ENCODE results near the gene SHROOM3.
"Not testable (repeated sequence)": the region's sequence is repeated elsewhere in the genome, so short reads cannot be mapped to it uniquely, and the experiment has no call there.

Gene SHROOM3

DNA sequence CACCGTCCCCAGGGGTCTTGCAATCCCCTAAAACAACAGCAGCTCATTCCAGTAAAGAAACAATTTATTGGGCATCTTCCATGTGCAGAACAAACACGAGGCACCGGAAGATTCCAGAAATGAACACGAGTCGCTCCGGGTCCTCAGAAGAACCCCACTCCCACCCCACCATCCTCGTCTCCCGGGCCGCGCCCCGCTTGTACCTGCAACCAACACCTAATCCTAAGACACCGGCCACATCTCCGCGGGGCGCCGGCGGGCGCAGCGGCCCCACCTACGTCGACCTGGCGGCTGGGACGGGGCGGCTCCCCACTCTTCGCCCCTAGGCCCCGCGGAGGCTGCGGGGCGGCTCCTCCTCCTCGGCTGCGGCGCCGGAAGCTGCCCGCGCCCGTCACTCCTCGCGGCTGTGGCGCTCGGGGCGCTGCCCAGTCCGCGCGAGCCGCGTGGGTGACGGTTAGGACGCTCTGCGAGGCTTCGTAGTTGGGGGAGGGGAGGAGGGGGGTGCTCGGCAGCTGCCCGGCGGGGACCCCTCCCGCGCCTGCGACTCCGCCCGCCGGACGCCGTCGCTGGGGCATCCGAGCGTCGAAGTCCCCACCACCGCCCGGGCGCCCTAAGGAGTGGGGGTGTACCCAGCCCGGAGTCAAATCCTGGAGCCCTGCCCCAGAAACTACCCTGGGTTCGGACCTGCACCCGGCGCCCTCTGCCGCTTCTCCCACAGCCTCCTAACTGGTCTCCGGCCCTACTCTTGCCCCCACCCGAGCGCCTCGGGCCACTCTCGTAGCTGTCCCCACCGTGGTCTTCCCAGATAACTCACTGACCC lies 14.1 kb upstream of the SHROOM3 start, which contains the start of gene CCDC158:
TSS of gene CCDC158 (minus strand) at position 380 of the 820 bp plus-strand sequence. CDS start 17,934 bp downstream, outside the sequence.
- Histone ChIP-seq H3K4me3 (ENCODE audit: low read length in 2 of 2) (peak within 1 kb of the TSS; percentile 52 to 56), H3K36me3 (ENCODE audit: control insufficient read depth in 2 of 2, insufficient read depth in 2 of 2, low read length in 2 of 2) (no peaks in the 10 kb centered on the region), H3K9ac (ENCODE audit: low read depth in 1 of 2, low read length in 2 of 2) (peak within 1 kb of the TSS; percentile 14 to 59), H3K27ac (ENCODE audit: low read depth in 2 of 2, low read length in 2 of 2) (no peak within 1 kb of the TSS), H3K4me1 (ENCODE audit: control insufficient read depth in 2 of 2, insufficient read depth in 2 of 2, low read length in 2 of 2) (peaks cover 0 to 6% of the 10 kb centered on the region in 2 donors), H3K9me3 (ENCODE audit: control insufficient read depth in 2 of 2, low read length in 2 of 2) (no peaks in the 10 kb centered on the region), H3K27me3 (ENCODE audit: control insufficient read depth in 2 of 2, insufficient read depth in 2 of 2, low read length in 2 of 2) (no peaks in the 10 kb centered on the region)

DNA sequence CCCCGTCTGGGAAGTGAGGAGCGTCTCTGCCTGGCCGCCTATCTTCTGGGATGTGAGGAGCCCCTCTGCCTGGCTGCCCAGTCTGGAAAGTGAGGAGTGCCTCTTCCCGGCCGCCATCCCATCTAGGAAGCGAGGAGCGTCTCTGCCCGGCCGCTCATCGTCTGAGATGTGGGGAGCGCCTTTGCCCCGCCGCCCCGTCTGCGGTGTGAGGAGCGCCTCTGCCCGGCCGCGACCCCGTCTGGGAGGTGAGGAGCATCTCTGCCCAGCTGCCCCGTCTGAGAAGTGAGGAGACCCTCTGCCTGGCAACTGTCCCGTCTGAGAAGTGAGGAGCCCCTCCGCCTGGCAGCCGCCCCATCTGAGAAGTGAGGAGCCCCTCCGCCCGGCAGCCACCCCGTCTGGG lies 11.9 kb upstream of the SHROOM3 start:
- H3K4me1 ChIP-seq (ENCODE audit: control insufficient read depth in 2 of 2, insufficient read depth in 2 of 2, low read length in 2 of 2); H3K27me3 ChIP-seq (ENCODE audit: control insufficient read depth in 2 of 2, insufficient read depth in 2 of 2, low read length in 2 of 2); H3K36me3 ChIP-seq (ENCODE audit: control insufficient read depth in 2 of 2, insufficient read depth in 2 of 2, low read length in 2 of 2); H3K9me3 ChIP-seq (ENCODE audit: control insufficient read depth in 2 of 2, low read length in 2 of 2); H3K9ac ChIP-seq (ENCODE audit: low read depth in 1 of 2, low read length in 2 of 2); H3K27ac ChIP-seq (ENCODE audit: low read depth in 2 of 2, low read length in 2 of 2); H3K4me3 ChIP-seq (ENCODE audit: low read length in 2 of 2): not testable (repeated sequence)

DNA sequence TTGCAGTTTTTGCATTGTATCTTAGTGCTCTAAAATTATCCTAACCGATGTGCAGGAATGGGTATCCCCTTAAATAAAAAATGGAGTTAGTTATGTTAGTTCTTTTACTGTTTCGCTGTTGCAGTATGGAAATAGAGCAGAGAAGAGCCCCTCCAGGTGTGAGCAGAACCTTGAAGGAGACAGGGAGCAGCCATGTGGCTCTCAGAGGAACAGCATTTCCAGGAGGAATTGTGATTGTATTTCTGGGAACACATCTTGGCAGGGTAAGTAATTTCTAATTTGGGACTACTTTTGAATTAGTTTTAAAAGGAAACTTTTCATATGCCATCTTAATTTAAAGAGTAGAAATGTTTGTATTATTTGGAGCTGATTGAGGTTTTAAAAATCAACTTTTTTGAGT lies 8.8 kb upstream of the SHROOM3 start:
- Histone ChIP-seq H3K9ac (ENCODE audit: low read depth in 1 of 2, low read length in 2 of 2) (no peak overlapping the region), H3K9me3 (ENCODE audit: control insufficient read depth in 2 of 2, low read length in 2 of 2) (no peaks in the 10 kb centered on the region), H3K4me1 (ENCODE audit: control insufficient read depth in 2 of 2, insufficient read depth in 2 of 2, low read length in 2 of 2) (peaks cover 0 to under 1% of the 10 kb centered on the region in 2 donors), H3K27ac (ENCODE audit: low read depth in 2 of 2, low read length in 2 of 2) (no peak overlapping the region), H3K36me3 (ENCODE audit: control insufficient read depth in 2 of 2, insufficient read depth in 2 of 2, low read length in 2 of 2) (no peaks in the 10 kb centered on the region), H3K27me3 (ENCODE audit: control insufficient read depth in 2 of 2, insufficient read depth in 2 of 2, low read length in 2 of 2) (no peaks in the 10 kb centered on the region), H3K4me3 (ENCODE audit: low read length in 2 of 2) (no peak overlapping the region)

DNA sequence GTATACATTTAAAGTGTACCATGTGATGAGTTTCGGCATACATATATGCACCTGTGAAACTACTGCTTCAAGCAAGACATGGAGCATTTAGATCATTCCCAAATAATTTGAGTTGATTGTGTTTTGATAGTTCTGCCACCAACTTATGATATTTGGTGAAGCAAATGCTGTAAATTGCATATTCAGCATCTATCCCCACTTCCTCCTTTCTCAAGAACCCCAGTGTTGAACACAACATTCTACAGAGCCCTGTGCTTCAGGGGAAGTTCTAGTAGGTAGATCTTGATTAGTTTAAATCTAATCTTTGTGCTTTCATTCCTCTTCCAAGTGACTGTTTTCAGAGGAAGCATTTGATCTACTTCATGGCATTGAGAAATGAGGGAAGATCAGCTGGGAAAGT lies 5.4 kb upstream of the SHROOM3 start:
- no peak overlapping the region for H3K9ac ChIP-seq (ENCODE audit: low read depth in 1 of 2, low read length in 2 of 2)
- H3K4me3 ChIP-seq (ENCODE audit: low read length in 2 of 2): no peak overlapping the region
- H3K27ac ChIP-seq (ENCODE audit: low read depth in 2 of 2, low read length in 2 of 2): no peak overlapping the region
- no peaks in the 10 kb centered on the region for H3K9me3 ChIP-seq (ENCODE audit: control insufficient read depth in 2 of 2, low read length in 2 of 2)
- no peaks in the 10 kb centered on the region for H3K36me3 ChIP-seq (ENCODE audit: control insufficient read depth in 2 of 2, insufficient read depth in 2 of 2, low read length in 2 of 2)
- H3K27me3 ChIP-seq (ENCODE audit: control insufficient read depth in 2 of 2, insufficient read depth in 2 of 2, low read length in 2 of 2): no peaks in the 10 kb centered on the region
- H3K4me1 ChIP-seq (ENCODE audit: control insufficient read depth in 2 of 2, insufficient read depth in 2 of 2, low read length in 2 of 2): no peaks in the 10 kb centered on the region

DNA sequence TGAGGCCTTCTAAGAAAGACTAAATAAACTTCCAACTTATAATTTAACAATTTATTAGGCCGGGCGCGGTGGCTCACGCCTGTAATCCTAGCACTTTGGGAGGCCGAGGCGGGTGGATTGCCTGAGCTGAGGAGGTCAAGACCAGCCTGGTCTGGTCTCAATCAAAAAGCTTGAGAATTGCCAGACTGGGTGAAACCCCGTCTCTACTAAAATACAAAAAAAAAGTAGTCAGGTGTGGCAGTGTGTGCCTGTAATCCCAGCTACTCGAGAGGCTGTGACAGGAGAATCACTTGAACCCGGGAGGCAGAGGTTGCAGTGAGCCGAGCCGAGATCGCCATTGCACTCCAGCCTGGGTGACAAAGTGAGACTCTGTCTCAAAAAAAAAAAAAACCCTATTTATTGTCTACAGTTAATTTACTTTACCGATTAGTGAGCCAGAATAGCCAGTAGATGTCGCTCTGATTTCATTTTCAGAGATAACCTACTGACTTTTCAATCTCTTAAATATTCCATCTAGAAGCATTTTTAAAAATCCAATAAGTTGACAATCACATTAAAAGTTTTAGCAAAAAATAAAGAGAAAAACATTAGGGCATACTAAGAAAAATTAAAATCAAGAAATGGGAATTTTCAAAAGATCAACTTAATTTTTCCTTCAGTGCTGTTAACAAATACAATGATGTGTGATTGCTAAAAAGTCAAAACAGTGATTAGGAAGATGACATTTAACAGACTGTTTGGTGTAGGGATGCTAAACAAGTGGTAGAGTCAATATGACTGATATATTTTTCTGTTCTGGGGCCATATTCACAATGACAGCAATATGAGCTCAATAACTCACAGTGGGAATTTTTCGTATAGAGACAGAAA lies 4.3 kb upstream of the SHROOM3 start:
- Histone ChIP-seq H3K4me3 (ENCODE audit: low read length in 2 of 2) (no peak overlapping the region), H3K4me1 (ENCODE audit: control insufficient read depth in 2 of 2, insufficient read depth in 2 of 2, low read length in 2 of 2) (no peaks in the 10 kb centered on the region), H3K36me3 (ENCODE audit: control insufficient read depth in 2 of 2, insufficient read depth in 2 of 2, low read length in 2 of 2) (no peaks in the 10 kb centered on the region), H3K9ac (ENCODE audit: low read depth in 1 of 2, low read length in 2 of 2) (no peak overlapping the region), H3K9me3 (ENCODE audit: control insufficient read depth in 2 of 2, low read length in 2 of 2) (no peaks in the 10 kb centered on the region), H3K27ac (ENCODE audit: low read depth in 2 of 2, low read length in 2 of 2) (no peak overlapping the region), H3K27me3 (ENCODE audit: control insufficient read depth in 2 of 2, insufficient read depth in 2 of 2, low read length in 2 of 2) (no peaks in the 10 kb centered on the region)

DNA sequence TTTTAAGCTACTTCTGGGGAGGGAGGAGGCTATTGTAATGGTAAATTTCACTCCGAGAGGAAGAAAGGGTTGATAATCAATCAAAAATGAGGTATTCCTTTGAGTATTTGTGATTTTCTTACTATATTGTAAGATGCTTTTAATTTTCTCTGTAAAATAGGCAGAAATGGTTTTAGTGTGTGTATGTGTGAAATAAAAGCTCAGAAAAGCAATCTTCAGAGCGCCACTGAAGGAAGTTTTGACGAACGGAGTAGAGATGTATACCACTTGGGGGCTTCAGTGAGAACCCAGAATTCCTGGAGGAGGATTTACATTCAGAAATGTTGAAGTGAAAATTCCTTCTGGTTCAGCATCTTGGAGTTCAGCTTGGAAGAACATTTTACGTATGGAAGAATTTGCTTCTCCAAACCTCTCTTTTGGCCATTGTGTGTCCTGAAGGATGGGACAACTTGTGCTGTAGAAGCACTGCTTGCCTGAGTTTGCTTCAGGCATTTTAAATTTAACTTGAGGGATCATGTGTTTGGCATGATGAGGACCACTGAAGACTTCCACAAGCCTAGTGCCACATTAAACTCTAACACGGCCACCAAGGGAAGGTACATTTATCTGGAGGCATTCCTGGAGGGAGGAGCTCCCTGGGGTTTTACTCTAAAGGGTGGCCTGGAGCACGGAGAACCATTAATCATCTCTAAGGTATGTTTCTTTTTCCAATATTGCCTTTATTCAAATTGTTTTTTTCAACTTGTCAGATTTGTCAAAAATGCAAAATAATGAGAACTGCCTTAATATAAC lies 695 bp downstream of the SHROOM3 start:
- H3K27ac ChIP-seq (ENCODE audit: low read depth in 2 of 2, low read length in 2 of 2): no peak overlapping the region
- H3K9ac ChIP-seq (ENCODE audit: low read depth in 1 of 2, low read length in 2 of 2): no peak overlapping the region
- H3K27me3 ChIP-seq (ENCODE audit: control insufficient read depth in 2 of 2, insufficient read depth in 2 of 2, low read length in 2 of 2): no peaks in the 10 kb centered on the region
- no peaks in the 10 kb centered on the region for H3K36me3 ChIP-seq (ENCODE audit: control insufficient read depth in 2 of 2, insufficient read depth in 2 of 2, low read length in 2 of 2)
- no peaks in the 10 kb centered on the region for H3K9me3 ChIP-seq (ENCODE audit: control insufficient read depth in 2 of 2, low read length in 2 of 2)
- peaks cover 0 to under 1% of the 10 kb centered on the region in 2 donors for H3K4me1 ChIP-seq (ENCODE audit: control insufficient read depth in 2 of 2, insufficient read depth in 2 of 2, low read length in 2 of 2)
- H3K4me3 ChIP-seq (ENCODE audit: low read length in 2 of 2): no peak overlapping the region

DNA sequence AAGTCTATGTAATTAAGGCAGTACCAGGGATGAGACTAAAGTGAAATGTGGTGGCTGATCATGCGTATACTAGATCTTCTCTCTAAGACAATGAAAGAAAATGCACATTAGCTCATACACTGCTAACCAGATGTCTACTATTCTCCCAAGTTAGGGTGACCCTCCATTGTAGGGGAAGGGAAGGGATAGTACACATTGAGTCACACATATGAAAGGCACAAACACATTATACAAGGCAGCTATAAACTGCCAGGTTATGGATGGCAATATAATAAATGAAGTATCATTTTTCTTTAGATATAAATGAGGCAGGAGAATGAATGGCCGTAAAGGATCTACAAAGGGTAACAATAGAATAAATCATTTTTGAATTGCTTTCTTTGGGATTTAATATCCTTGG lies 4.5 kb downstream of the SHROOM3 start:
- Histone ChIP-seq H3K4me3 (ENCODE audit: low read length in 2 of 2) (no peak overlapping the region), H3K27ac (ENCODE audit: low read depth in 2 of 2, low read length in 2 of 2) (no peak overlapping the region), H3K9me3 (ENCODE audit: control insufficient read depth in 2 of 2, low read length in 2 of 2) (no peaks in the 10 kb centered on the region), H3K4me1 (ENCODE audit: control insufficient read depth in 2 of 2, insufficient read depth in 2 of 2, low read length in 2 of 2) (peaks cover 0 to 2% of the 10 kb centered on the region in 2 donors), H3K9ac (ENCODE audit: low read depth in 1 of 2, low read length in 2 of 2) (no peak overlapping the region), H3K27me3 (ENCODE audit: control insufficient read depth in 2 of 2, insufficient read depth in 2 of 2, low read length in 2 of 2) (no peaks in the 10 kb centered on the region), H3K36me3 (ENCODE audit: control insufficient read depth in 2 of 2, insufficient read depth in 2 of 2, low read length in 2 of 2) (no peaks in the 10 kb centered on the region)

DNA sequence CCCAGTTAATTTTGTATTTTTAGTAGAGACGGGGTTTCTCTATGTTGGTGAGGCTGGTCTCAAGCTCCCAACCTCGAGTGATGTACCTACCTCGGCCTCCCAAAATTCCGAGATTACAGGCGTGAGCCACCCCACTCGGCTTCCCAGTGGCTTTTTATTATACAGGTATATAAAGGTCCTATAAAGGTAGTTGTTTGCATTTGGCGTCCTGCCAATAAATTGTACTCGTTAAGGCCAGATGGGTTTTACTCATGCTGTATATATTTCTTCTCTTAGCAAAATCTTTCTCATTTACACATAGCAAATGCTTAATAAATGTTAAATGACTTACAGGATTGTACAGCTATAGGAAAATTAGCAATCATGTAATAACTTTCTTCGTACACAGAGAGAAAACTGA lies 6.9 kb downstream of the SHROOM3 start:
- H3K36me3 ChIP-seq (ENCODE audit: control insufficient read depth in 2 of 2, insufficient read depth in 2 of 2, low read length in 2 of 2): no peaks in the 10 kb centered on the region
- no peak overlapping the region for H3K27ac ChIP-seq (ENCODE audit: low read depth in 2 of 2, low read length in 2 of 2)
- H3K4me3 ChIP-seq (ENCODE audit: low read length in 2 of 2): no peak overlapping the region
- no peaks in the 10 kb centered on the region for H3K27me3 ChIP-seq (ENCODE audit: control insufficient read depth in 2 of 2, insufficient read depth in 2 of 2, low read length in 2 of 2)
- no peak overlapping the region for H3K9ac ChIP-seq (ENCODE audit: low read depth in 1 of 2, low read length in 2 of 2)
- peaks cover 0 to 2% of the 10 kb centered on the region in 2 donors for H3K4me1 ChIP-seq (ENCODE audit: control insufficient read depth in 2 of 2, insufficient read depth in 2 of 2, low read length in 2 of 2)
- H3K9me3 ChIP-seq (ENCODE audit: control insufficient read depth in 2 of 2, low read length in 2 of 2): no peaks in the 10 kb centered on the region

DNA sequence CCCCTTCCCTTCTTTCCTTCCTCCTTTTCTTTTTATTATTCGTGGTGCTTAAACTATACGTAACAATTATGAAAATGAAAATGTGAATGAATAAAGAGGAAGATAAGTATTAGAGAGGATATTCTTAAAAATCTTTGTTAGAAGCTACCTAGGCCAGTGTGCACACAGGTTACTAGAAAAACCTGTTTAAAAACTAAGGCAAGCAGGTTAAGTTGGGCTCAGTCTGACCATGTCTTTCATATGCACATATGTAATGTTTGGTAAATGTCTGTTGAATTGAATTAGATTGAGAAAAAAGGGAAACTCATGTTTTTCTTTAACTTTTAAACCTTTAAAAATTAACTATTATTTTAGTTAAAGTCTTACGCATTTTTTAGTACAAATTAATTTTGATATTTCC lies 7.8 kb downstream of the SHROOM3 start:
- Histone ChIP-seq H3K9ac (ENCODE audit: low read depth in 1 of 2, low read length in 2 of 2) (no peak overlapping the region), H3K4me3 (ENCODE audit: low read length in 2 of 2) (no peak overlapping the region), H3K9me3 (ENCODE audit: control insufficient read depth in 2 of 2, low read length in 2 of 2) (no peaks in the 10 kb centered on the region), H3K36me3 (ENCODE audit: control insufficient read depth in 2 of 2, insufficient read depth in 2 of 2, low read length in 2 of 2) (no peaks in the 10 kb centered on the region), H3K4me1 (ENCODE audit: control insufficient read depth in 2 of 2, insufficient read depth in 2 of 2, low read length in 2 of 2) (peaks cover 0 to 2% of the 10 kb centered on the region in 2 donors), H3K27ac (ENCODE audit: low read depth in 2 of 2, low read length in 2 of 2) (no peak overlapping the region), H3K27me3 (ENCODE audit: control insufficient read depth in 2 of 2, insufficient read depth in 2 of 2, low read length in 2 of 2) (no peaks in the 10 kb centered on the region)
